ENCODE data around the gene CD226. TPM values are rescaled to one million over a fixed set of nuclear protein-coding genes. Genes with fewer than 3 reads are reported as not detected.

Gene CD226
- total and polyA plus RNA-seq, 2 of the 13 experiments (the other 11 are each of a cell fraction or from before 2014, with no cell fraction given): 0.13 to 0.77 TPM

- WGBS (ENCODE audit: low lambda C conversion rate): no CpG with 5 or more reads among the region's 1 CpG
- in situ Hi-C loops (cut with HindIII; ENCODE audit: extremely low pct_ligation_motif_present, low pct_unique_long_range_greater_than_20kb): no loop called here
- TF ChIP-seq ZNF510 (CRISPR knock-in tag; IDR thresholded peaks at IDR 0.05; ENCODE audit: low read depth) (no peak), TEAD3 (CRISPR knock-in tag; optimal IDR thresholded peaks at IDR 0.05; ENCODE audit: borderline replicate concordance) (no peak), ZNF383 (CRISPR knock-in tag; IDR thresholded peaks at IDR 0.05; ENCODE audit: borderline replicate concordance) (no peak), FOSL2 (CRISPR knock-in tag; IDR thresholded peaks at IDR 0.05) (no peak), SOX6 (IDR thresholded peaks at IDR 0.05) (no peak), SOX6 (CRISPR knock-in tag; IDR thresholded peaks at IDR 0.05) (no peak), DNMT1 (CRISPR knock-in tag; IDR thresholded peaks at IDR 0.05) (no peak), ZBTB42 (CRISPR knock-in tag; IDR thresholded peaks at IDR 0.05) (no peak), ZBTB44 (CRISPR knock-in tag; IDR thresholded peaks at IDR 0.05) (no peak), CREB1 (IDR thresholded peaks at IDR 0.05) (no peak), CREB1 (CRISPR knock-in tag; IDR thresholded peaks at IDR 0.05) (no peak), RERE (CRISPR knock-in tag; IDR thresholded peaks at IDR 0.05; ENCODE audit: low read depth) (no peak), ZMYM4 (CRISPR knock-in tag; IDR thresholded peaks at IDR 0.05) (no peak), ARNT (IDR thresholded peaks at IDR 0.05) (no peak), KDM5A (IDR thresholded peaks at IDR 0.05; ENCODE audit: borderline replicate concordance, low read length) (no peak), ZNF609 (CRISPR knock-in tag; IDR thresholded peaks at IDR 0.05; ENCODE audit: borderline replicate concordance) (no peak)
Observed at GRCh38 chr18:69941183-69941582, 6.5 kb downstream of the CD226 start.

More at GRCh38 chr18:69941183-69941582, 6.5 kb downstream of the CD226 start:
- H3K4me2 ChIP-seq (ENCODE audit: low read depth, low read length): no peak overlapping the region
- H3K4me1 ChIP-seq (ENCODE audit: insufficient read depth, low read length): no peaks in the 10 kb centered on the region
- ChIA-PET POLR2A (no interaction called here), CTCF (ENCODE audit: low intra/inter-chr PET ratio, low total read pairs) (no interaction called here)
- no peak overlapping the region for H3K9ac ChIP-seq (ENCODE audit: insufficient read depth, low read depth, low read length)
- H3K9me3 ChIP-seq (ENCODE audit: low read length): peaks cover 10% of the 10 kb centered on the region; the same call in 1 of the 2 replicates
- no peaks in the 10 kb centered on the region for H4K20me1 ChIP-seq (ENCODE audit: insufficient read depth, low read length)
- no peaks in the 10 kb centered on the region for H3K27me3 ChIP-seq (ENCODE audit: control insufficient read depth in 1 of 2, insufficient read depth in 2 of 2, low read length in 2 of 2)
- H3K79me2 ChIP-seq (ENCODE audit: insufficient read depth, low read length): no peaks in the 10 kb centered on the region
- FAIRE-seq (no peak), ATAC-seq (no peak), DNase-seq (ENCODE audit: low spot score) (no peak)
- no peak overlapping the region for H2AFZ ChIP-seq (ENCODE audit: low read length)
- no peak overlapping the region for H3K27ac ChIP-seq (ENCODE audit: extremely low read length, insufficient read depth, low read length)
- BruUV-seq (replicated peaks): no TSS peak
- no peak overlapping the region for H3K4me3 ChIP-seq (replicated peaks in 1 of 3; ENCODE audit: insufficient read depth in 1 of 3, low read depth in 2 of 3, low read length in 3 of 3)
- no peaks in the 10 kb centered on the region for H3K36me3 ChIP-seq (replicated peaks in 1 of 2; ENCODE audit: control insufficient read depth in 1 of 2, insufficient read depth in 2 of 2, low read length in 2 of 2)
- intact Hi-C loops (cut with micrococcal nuclease; ENCODE audit: unreplicated experiment): no loop called here
